ENCODE results near the gene IL17REL.

IL17REL gene

DNA sequence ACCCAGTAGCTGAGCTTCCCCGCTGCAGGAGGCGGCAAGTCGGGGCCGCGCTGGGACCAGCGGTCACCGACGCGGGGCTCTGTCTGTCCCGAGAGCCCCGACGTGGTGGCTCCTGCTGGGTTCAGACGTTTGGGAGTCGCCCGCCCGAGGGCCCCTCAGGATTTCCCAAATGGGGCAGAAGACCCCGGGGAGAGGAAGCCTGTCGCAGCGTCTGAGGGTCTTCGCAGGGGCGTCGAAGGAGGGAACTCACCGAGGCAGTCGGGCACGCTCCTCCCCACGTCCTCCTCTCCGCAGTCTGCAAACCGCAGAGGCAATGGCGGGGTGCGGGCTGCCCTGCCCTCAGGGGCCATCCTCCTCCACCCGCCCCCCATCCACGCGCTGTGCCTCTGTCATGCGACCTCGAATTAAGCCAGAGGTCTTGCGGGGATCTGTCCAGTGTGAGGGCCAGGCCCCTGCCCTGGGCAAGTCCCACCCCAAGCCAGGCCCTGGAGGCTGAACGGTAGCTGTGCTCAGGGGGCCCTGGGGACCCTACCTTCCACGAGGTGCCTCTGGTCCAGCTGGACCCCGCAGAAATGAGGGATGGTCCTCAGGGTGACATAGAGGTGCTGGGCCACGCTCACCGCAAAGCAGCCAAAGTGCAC, 12.5 kb downstream of the IL17REL start:
- H3K4me3 ChIP-seq (replicated peaks; ENCODE audit: low read depth, low read length) = no peak overlapping the region
- TF ChIP-seq CTCF (IDR thresholded peaks at IDR 0.05; ENCODE audit: low read depth, low read length, missing control alignments) = no peak
- no peak for DNase-seq (ENCODE audit: extremely low read depth, low read depth)

GRCh38 chr22:49999063-49999945, 13.3 kb downstream of the IL17REL start:
- no peak for DNase-seq (ENCODE audit: extremely low read depth, low read depth)
- H3K4me3 ChIP-seq (replicated peaks; ENCODE audit: low read depth, low read length) = no peak overlapping the region
- TF ChIP-seq CTCF (IDR thresholded peaks at IDR 0.05; ENCODE audit: low read depth, low read length, missing control alignments) = no peak

DNA sequence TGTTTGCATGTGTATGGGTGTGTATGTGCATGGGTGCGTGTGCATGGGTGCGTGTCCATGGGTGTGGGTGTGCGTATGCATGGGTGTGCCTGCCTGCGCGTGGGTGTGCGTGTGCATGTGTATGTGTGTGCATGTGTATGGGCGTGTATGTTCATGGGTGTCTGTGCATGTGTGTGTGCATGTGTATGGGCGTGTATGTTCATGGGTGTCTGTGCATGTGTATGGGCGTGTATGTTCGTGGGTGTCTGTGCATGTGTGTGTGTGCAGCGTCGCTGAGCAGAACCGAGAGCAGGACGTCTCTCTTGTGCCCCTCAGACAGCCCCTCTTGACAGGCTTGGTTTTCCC, 13.9 kb downstream of the IL17REL start:
- no peak overlapping the region for H3K4me3 ChIP-seq (replicated peaks; ENCODE audit: low read depth, low read length)
- DNase-seq (ENCODE audit: extremely low read depth, low read depth) = no peak
- no peak for TF ChIP-seq CTCF (IDR thresholded peaks at IDR 0.05; ENCODE audit: low read depth, low read length, missing control alignments)

- TF ChIP-seq CTCF (IDR thresholded peaks at IDR 0.05; ENCODE audit: low read depth, low read length, missing control alignments) = no peak
- DNase-seq (ENCODE audit: extremely low read depth, low read depth) = no peak
- H3K4me3 ChIP-seq (replicated peaks; ENCODE audit: low read depth, low read length) = no peak overlapping the region
These were observed 14.4 kb downstream of the IL17REL start for GRCh38 chr22:49997932-49998717.

GRCh38 chr22:49997251-49997599, 15.3 kb downstream of the IL17REL start:
- H3K4me3 ChIP-seq (replicated peaks; ENCODE audit: low read depth, low read length) = no peak overlapping the region
- no peak for DNase-seq (ENCODE audit: extremely low read depth, low read depth)
- TF ChIP-seq CTCF (IDR thresholded peaks at IDR 0.05; ENCODE audit: low read depth, low read length, missing control alignments) = no peak

- H3K4me3 ChIP-seq (replicated peaks; ENCODE audit: low read depth, low read length) = no peak overlapping the region
- no peak for DNase-seq (ENCODE audit: extremely low read depth, low read depth)
- TF ChIP-seq CTCF (IDR thresholded peaks at IDR 0.05; ENCODE audit: low read depth, low read length, missing control alignments) = no peak
These were observed 15.9 kb downstream of the IL17REL start for GRCh38 chr22:49996518-49997250.

All from HFF-Myc (cell line).